Activated CD8-positive, alpha-beta memory T cell treated with anti-CD3 and anti-CD28 coated beads, Interleukin-2, amount 50 U/mL, for 48 hours (primary cell): Measurements from ENCODE around the gene ZNF732.
A peak's percentile ranks its signal among the peaks of the same experiment; 100 is the strongest.
"Not testable (repeated sequence)": the region's sequence is repeated elsewhere in the genome, so short reads cannot be mapped to it uniquely, and the experiment has no call there.

ENCODE experiments used
- DNase-seq: peaks from one replicate; pipeline ENCODE4 v3.0.0-alpha.2; 2020

ZNF732 gene

DNA sequence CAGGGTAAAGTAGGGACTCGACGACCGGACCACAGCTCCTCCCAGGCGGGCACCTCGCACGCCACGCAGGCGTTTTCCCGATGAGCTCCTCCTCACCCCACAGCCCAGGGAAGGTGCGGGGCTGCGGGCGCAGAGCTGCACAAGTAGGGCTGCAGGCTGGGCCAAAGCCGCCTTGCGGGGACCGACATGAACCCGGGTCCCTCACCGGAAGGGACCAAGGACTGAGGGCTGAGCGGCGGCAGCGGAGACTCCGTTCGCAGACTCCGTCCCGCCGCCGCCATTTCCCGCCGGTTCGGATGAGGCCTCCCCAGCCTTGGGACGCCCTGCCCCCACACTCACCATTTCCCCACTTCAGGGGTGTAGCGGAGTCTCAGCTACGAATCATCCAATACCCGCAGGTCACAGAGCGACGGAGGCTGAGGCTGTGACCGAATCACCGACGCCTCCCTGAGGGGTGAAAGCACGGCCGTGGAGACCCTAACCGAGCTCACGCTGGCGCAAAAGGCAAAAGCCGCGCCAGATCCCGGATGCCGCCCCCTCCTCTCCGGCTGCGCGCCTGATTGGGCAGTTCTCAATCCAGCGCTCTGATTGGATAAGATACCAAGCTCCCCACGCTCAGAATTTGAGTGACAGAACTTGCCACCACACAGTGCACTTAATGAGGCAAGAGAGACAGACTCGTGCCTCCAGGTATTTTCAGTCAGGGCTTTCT lies at the start of gene ZNF732:
TSS of gene ZNF732 (minus strand) at position 506 of the 712 bp plus-strand sequence. CDS start at position 342, 164 bp downstream.
- DNase-seq: no peak

DNA sequence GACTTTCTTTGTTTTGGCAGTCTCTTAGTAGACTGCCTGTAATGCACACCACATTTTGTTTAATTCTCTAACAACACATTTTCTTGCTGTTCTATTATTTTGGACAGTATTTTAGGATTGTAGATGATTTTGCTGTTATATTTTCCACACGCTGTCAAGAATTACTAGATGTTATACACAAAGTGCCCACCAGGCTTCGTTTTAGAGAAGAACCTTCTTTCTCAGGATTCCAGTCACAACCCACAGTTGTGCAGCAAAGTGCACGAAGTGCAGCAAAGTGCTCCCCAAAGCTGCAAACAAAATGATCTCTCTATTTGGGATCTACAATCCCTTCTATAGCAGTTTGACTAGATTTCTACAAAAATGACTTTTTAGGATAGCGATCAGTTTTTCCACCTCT lies 34.7 kb upstream of the ZNF732 start:
- DNase-seq: no peak

DNA sequence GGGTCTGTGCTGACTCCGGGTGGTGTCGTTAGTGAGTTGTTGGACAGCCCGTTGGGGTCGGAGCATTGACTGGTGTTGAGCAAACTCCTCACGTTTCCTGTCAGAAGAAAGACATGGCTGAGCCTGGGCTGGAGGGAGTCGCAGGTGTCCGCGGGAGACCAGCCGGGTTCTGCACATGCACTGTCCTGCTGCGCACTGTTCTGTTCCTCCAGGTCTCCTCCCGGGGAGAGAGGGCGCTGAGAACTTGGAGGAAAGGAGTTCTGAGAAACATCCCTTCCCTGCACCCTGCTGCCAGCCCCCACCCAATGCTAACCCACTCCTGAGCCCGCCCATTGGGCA lies 33.5 kb upstream of the ZNF732 start:
- no peak for DNase-seq

DNA sequence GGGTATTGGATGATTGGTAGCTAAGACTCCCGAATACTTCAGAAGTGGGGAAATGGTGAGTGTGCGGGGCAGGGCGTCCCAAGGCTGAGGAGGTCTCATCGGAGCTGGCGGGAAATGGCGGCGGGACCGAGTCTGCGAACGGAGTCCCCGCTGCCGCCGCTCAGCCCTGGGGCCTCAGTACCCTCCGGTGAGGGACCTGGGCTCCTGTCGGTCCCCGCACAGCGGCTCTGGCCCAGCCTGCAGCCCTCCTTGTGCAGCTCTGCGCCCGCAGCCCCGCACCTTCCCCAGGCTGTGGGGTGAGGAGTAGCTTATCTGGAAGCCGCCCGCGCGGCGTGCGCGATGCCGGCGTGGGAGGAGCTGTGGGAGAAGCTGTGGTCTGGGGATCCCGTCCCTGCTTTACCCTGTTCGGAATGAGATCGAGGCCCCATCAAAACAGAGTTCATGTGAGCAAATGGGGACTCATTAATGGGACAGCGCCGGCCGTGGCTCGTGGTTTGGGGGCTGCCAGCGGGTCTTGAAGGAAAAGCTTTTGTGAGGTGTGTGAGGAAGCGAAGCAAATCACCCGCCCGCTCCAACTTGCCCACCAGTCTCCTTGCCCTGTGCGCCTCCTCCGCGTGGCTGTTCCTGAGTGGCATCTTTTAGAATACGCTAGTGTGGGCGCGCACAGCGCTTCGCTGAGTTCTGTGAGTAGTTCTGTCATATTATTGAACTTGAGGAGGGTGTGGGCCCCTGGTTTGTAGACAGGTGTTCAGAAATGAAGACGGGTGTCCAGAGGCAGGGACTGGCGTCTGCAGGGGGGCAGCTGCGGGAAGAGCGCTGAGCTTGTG lies 32.9 kb upstream of the ZNF732 start:
- DNase-seq: peak; percentile 58

DNA sequence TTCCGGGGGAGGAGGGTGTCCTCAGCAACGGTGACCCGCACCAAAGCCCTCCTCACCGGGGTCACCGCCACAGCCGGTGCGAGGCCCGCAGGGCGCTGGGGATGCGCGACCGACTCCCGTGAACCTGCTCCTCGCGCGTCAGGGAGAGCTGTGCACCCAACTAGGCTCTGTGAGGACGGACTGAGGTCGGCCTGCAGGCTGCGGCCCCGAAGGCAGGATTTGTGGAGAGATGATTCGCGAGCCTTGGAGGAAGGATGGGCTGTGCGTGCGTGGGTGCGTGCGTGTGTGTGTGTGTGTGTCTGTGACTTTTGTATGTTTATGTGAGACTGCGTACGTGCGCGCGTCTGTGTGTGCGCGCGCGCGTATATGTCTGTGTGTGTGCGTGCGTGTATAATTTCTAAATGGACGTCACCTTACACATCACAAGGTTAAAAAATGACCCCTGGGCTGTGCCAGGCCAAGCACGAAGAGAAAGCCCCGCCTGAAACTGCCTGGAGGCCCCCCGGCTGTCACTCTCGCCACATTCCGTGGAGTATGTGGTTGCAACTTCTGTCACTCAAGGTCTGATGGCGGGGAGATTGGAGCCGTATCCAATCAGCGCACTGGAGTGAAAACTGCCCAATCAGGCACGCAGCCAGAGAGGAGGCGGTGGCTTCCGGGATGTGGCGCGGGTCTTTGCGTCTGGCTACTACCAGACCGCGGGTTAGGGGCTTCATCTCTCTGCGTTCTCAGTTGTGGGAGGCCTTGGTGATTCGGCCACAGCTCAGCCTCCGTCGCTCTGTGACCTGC lies 32.1 kb upstream of the ZNF732 start, which contains the start of gene ZNF141:
TSS of gene ZNF141 (plus strand) at position 672 of the 789 bp plus-strand sequence. CDS start 170 bp downstream, outside the sequence.
- peak; percentile 90 for DNase-seq

DNA sequence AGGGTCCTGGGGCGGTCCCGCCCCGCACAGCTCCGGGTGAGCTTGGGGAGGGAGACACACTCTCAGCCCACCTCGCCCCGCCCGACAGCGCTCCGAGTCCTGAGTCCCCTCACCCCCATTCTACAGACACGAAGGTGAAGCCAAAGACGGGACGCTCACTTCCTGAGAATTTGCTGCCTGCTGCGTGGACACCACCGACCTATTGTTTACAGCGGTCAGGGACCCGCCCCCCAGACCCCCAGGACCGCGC lies 31.5 kb upstream of the ZNF732 start:
- DNase-seq: no peak

DNA sequence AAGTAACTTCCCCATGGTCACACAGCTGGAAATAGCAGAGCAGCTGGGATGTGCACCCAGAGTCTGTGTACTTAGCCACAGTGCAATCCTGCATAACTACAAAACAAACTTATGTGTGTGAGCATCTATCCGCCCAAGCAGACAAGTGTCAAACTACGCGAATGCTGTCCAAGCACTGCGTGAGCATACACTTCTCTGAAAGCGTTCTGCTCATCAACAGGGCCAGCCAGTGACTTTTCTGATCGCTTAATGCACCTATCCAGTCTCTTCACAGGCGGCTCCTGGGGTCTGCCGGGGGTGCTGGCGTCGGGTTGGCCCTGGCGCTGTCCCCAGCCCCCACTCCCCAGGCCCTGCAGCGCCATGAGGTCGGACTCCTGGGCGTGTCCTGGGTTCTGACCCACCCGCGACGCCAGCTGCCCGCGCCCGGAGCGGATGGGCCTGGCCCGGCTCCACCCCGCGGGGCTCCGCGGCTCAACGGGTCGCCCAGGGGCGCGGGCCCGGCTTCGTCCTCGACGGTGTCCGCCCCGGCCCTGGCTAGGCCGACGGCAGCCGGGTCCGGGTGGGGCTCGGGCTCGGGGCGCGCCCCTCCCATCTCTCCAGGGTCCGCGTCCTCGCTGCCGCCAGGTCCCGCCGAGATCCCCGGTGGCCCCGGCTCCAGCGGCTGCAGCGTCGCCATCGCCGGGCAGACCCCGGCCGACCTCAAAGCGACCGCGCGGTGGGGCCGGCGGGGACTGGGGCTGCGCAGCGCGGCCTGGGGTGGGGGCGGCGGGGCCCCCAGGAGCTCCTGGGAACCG lies 31.0 kb upstream of the ZNF732 start:
- DNase-seq: peak; percentile 55

DNA sequence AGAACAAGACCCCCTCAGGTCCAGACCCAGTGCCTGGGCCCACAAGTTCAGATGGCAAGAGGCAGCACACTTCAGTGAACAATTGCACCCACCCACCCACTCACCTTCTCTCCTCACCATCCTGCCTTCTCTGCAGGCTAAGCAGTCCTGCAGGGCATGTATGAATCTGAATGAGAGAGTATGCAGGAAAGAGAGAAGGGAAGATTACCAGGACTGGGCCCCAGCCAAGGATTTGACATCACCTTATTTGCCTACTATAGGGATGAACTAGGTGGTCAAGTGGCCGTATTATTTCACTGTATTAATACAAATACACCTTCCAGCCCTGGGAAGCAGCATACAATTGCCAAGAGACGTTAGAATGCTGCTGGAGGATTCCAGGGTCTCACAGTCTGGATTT lies 30.2 kb upstream of the ZNF732 start:
- no peak for DNase-seq

DNA sequence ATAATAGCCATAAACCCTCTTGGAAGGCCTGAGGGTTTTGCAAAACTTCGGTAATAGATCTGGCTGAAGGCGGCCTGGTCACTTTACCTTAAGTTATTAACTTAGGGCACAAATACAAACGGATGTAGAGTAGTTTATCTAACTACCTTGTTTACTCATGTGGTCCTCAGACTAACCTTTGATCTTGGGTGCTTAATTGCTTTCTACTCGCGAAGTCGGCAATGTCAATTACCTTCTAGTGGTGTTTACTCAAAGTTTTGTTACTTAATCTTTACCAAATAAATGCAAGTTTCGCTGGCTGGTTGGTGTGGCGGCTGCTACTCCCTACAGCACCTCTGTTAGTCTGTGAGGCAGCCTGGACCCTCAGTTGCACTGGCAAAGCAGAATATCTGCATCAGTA lies 23.5 kb upstream of the ZNF732 start:
- DNase-seq: no peak

DNA sequence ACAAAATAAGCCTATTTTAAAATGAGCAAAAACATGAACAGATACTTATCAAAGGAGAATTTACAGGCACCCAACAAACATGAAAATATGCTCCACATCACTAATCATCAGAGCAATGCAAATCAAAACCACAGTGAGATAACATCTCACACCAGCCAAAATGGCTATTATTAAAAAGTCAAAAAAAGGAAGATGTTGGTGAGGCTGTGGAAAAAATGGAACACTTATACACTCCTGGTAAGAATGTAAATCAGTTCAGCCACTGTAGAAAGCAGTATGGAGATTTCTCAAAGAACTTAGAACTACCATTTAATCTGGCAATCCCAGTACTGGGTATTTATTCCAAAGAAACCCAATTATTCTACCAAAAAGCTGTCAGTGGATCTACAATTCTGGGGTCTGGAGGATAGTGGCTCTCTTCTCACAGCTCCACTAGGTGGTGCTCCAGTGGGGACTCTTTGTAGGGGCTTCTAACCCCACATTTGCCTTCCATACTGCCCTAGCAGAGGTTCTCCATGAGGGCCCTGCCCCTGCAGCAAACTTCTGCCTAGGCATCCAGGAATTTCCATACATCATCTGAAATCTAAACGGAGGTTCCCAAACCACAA lies 9.1 kb upstream of the ZNF732 start:
- DNase-seq: no peak

DNA sequence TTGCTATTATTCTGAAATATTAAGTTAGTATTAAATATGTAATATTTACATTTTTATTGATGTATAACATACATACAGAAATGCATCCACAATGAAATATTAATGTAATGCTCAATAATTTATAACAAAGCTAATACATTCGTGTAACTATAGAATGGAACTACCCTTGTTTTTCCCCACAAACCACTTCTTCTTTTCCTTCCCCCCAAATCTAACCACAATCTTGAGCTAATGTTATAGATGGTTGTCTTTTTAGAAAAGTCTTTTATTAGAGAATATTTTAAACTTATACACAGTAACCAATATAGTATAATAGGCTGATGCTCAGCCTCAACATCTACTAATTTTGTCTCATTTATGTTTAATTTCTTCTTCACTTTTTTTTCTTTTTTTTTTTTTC lies 4.5 kb upstream of the ZNF732 start:
- no peak for DNase-seq

DNA sequence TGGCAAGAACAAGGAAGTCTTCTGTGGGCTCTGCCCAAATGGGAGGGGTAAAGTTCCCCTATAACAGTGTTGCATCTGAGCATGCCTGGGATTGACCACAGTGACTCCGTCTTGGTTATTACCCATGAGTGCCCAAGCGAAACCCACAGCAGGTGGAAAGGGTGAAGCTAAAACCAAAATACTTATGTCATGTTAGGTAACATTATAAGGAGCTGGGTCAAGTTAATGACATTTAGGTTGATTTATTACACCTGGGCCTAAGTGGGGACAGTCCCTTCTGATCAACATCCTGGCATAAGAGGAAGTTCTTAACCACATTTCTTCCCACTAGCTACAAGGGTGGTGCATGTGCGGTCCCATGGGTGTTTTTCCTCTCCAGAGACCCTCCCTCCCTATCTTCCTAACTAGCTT lies 1.3 kb upstream of the ZNF732 start:
- no peak for DNase-seq

DNA sequence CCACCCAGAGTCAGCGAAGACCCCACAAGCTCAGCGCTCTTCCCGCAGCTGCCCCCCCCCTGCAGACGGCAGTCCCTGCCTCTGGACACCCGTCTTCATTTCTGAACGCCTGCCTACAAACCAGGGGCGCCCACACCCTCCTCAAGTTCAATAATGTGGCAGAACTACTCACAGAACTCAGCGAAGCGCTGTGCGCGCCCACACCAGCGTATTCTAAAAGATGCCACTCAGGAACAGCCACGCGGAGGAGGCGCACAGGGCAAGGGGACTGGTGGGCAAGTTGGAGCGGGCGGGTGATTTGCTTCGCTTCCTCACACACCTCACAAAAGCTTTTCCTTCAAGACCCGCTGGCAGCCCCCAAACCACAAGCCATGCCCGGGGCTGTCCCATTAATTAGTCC lies 758 bp downstream of the ZNF732 start:
- DNase-seq: not testable (repeated sequence)

DNA sequence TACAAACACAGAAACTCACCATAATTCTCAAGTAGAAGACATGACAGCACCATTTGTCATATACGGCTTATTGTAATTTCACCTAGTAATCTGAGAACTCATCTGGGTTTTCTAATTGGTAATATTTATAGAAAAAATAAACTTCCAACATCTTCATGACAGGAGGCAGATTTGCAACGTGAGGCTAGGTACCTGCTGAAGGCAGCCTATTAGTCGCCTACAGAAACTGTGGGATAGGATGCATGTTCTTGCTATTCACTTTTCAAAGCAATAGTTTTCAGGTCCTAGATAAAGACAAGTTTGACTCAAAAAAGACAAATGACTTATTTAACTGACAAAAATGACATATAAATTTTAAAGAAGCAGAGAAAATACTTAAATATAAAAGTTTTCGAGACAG lies 2.9 kb downstream of the ZNF732 start:
- no peak for DNase-seq

DNA sequence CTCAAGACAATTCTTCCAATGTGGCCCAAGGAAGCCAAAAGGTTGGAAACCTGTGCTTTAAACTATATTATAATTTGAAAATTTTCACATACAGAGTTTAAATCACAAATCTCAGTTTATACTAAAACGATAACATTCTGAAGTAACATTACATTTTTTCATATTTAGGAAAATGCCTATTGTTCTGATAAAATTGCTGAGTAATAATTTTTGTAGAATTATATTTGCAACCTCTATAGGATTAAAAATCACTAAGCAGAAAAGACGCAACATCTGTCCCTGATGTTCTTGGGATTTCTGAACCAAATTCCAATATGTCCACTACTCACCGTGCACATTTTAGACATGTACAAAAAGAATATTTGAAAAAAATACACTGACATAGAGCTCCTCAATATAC lies 10.5 kb downstream of the ZNF732 start:
- no peak for DNase-seq

DNA sequence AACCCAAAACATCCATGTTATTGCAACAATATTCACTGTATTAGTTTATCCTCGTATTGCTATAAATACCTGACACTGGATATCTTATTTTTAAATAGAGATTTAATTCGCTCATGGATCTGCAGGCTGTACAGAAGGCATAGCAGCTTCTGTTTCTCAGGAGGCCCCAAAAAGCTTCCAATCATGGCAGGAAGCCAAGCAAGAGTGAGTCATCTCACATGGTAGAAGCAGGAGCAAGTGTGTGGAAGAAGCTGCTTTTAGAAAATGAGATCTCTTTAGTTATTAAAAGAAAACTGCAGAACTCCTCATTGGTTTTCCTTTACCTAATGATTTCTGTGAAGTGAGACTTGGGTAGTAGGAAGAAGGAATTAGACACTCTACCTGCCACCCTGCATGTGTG lies 16.4 kb downstream of the ZNF732 start:
- DNase-seq: no peak

DNA sequence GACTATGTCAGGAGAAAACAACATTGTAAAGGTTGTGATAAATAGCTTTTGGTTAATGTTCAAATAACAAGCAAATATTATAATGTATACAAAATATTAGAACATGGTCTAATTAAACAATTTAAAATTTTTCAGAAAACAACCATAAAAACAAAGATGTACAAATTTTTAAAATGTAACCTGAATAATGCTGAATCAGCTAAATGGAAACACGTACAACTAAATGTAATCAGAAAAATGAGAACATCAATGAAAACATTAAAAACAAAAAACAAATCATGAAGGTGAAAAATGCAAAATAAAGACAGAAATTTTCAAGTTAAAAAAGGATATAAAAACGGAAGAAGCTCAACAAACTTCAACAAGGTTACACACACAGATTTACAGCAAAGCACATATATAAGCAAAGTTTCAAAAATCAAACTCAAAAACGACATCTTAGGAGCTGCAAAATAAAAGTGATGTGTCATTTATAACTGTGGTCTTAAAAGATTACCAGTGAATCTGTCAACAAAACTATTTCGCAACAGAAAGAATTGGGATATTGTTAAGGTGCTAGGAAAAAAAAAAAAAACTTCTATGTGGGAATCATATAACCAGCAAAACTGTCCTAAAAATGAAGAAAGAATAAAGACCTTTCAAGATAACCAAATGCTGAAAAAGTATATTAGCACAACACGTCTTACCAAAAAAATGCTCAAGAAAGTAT lies 31.8 kb downstream of the ZNF732 start:
- DNase-seq: no peak

DNA sequence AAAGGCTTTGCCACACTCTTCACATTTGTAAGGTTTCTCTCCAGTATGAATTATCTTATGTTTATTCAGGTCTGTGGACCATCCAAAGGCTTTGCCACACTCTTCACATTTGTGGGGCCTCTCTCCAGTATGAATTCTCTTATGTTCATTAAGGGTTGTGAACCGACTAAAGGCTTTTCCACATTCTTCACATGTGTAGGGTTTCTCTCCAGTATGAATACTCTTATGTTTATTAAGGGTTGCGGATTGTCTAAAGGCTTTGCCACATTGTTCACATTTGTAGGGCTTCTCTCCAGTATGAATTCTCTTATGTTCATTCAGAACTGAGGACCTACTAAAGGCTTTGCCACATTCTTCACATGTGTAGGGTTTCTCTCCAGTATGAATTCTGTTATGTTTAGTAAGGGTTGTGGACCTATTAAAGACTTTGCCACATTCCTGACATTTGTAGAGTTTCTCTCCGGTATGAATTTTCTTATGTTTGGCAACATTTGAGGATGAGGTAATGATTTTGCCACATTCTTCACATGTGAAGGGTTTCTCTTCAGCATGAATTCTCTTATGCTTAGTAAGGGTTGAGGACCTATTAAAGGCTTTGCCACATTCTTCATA lies 33.7 kb downstream of the ZNF732 start:
- no peak for DNase-seq

DNA sequence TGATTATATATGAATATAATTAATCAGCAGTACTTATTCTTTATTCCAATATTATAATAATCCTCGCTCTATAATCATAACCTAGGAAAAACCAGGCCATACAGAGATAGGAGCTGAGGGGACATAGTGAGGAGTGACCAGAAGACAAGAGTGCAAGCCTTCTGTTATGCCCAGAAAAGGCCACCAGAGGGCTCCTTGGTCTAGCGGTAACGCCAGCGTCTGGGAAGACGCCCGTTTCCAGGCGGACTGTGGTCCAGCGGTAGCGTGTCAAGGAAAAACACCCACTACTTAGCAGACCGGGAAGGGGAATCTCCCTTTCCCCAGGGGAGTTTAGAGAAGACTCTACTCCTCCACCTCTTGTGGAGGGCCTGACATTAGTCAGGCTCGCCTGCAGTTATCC lies 46.0 kb downstream of the ZNF732 start:
- DNase-seq: not testable (repeated sequence)

DNA sequence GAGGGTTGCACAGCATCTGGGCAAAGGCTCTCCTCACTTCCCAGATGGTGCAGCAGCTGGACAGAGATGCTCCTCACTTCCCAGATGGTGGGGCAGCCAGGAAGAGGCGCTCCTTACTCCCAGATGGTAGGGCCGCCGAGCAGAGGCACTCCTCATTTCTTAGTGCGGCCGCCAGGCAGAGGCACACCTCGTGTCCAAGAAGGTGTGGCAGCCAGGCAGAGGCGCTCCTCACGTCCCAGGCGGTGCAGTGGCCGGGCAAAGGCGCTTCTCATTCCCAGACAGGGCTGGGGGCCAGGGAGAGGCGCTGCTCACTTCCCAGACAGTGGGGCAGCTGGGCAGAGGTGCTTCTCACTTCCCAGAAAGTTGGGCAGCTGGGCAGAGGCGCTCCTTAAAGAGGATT lies 48.8 kb downstream of the ZNF732 start:
- no peak for DNase-seq
